PC-3 (cell line): ENCODE measurements around the gene CLECL1.
"Not testable (repeated sequence)": the region's sequence is repeated elsewhere in the genome, so short reads cannot be mapped to it uniquely, and the experiment has no call there.

ENCODE experiments used
- EZH2 ChIP-seq: fragments of 300-600 bp; sonication (generic); IDR thresholded peaks from one replicate; pipeline ENCODE4 v1.6.1; 2017; ENCODE audit warnings: antibody characterized with exemption, mild to moderate bottlenecking, low read length; ENCODE audit not compliant: unreplicated experiment
- EZH2phosphoT487 ChIP-seq: fragments of 300-600 bp; sonication (generic); IDR thresholded peaks from 2 replicates; pipeline ENCODE4 v1.6.1; 2018; ENCODE audit warnings: mild to moderate bottlenecking, antibody characterized with exemption, low read length, borderline replicate concordance
- TF ChIP-seq, protein P1 (sequence below): fragments of 300-600 bp; sonication (generic); conservative IDR thresholded peaks from 2 replicates; pipeline ENCODE4 v1.5.1; 2017; ENCODE audit warnings: antibody characterized with exemption, low read depth, mild to moderate bottlenecking, low read length

DNA sequence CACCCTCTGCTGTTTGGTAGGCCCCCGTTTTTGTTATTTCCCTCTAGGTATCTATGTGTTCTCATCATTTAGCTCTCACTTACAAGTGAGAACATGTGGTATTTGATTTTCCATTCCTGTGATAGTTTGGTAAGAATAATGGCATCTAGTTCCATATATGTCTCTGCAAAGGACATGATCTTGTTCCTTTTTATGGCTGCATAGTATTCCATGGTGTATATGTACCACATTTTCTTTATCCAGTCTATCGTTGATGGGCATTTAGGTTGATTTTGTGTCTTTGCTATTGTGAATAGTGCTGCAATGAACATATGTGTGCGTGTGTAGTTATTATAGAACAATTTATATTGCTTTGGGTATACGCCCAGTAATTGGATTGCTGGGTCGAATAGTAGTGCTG is 28.3 kb downstream of the CLECL1 start:
- TF ChIP-seq, protein P1, sequence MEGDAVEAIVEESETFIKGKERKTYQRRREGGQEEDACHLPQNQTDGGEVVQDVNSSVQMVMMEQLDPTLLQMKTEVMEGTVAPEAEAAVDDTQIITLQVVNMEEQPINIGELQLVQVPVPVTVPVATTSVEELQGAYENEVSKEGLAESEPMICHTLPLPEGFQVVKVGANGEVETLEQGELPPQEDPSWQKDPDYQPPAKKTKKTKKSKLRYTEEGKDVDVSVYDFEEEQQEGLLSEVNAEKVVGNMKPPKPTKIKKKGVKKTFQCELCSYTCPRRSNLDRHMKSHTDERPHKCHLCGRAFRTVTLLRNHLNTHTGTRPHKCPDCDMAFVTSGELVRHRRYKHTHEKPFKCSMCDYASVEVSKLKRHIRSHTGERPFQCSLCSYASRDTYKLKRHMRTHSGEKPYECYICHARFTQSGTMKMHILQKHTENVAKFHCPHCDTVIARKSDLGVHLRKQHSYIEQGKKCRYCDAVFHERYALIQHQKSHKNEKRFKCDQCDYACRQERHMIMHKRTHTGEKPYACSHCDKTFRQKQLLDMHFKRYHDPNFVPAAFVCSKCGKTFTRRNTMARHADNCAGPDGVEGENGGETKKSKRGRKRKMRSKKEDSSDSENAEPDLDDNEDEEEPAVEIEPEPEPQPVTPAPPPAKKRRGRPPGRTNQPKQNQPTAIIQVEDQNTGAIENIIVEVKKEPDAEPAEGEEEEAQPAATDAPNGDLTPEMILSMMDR: not testable (repeated sequence)
- TF ChIP-seq EZH2phosphoT487, EZH2: not testable (repeated sequence)
